Astrocyte (in vitro differentiated cells and primary cell): ENCODE data around the gene LRMDA.

ENCODE experiments used
- CTCF ChIP-seq: IDR thresholded peaks from 2 replicates; pipeline ENCODE4 v1.5.1; 2011; ENCODE audit warnings: low read depth, mild to moderate bottlenecking, inconsistent platforms, low read length, moderate library complexity; ENCODE audit not compliant: insufficient read depth
- EZH2 ChIP-seq: IDR thresholded peaks from 2 replicates; pipeline ENCODE4 v1.6.1; 2012; ENCODE audit warnings: mild to moderate bottlenecking, low read length, inconsistent platforms; ENCODE audit not compliant: insufficient read depth

GRCh38 chr10:75486591-75486990 is 55.2 kb downstream of the LRMDA start:
- no peak for TF ChIP-seq CTCF
- no peak for TF ChIP-seq EZH2
